A549 (cell line): ENCODE data around the gene LAP3. TPM values are rescaled to one million over a fixed set of nuclear protein-coding genes. Genes with fewer than 3 reads are reported as not detected.

ENCODE experiments used
- ATAC-seq, 2 experiments: fragments of 200-7000 bp in 1 of 2; fragments of >200 bp in 1 of 2; cut with Nextera tagmentation in 1 of 2; cut with Tn5 transposase in 1 of 2; 3 replicates each; pipeline versions ENCODE4 v1.8.0 to v1.9.1; 2018 to 2020; ENCODE audit warnings: mild to moderate bottlenecking in 1 of 2, moderate library complexity in 1 of 2
- CTCF ChIA-PET: fragments of 300-600 bp; sonication (Branson Sonifier 250); formaldehyde crosslinking; extraction: SDS; loops from one replicate; lab custom pipeline; 2021; ENCODE audit warnings: antibody characterized with exemption, inconsistent platforms; lab: Yijun Ruan, JAX
- POLR2A ChIA-PET: fragments of 350-600 bp; formaldehyde crosslinking; extraction: SDS; loops from one replicate; lab custom pipeline; 2021; ENCODE audit warnings: antibody characterized with exemption, inconsistent platforms; lab: Yijun Ruan, JAX
- DNase-seq, 2 experiments: peaks; one replicate each; pipeline versions ENCODE4 v3.0.0 to v3.0.0-alpha.2; 2011 to 2016; ENCODE audit warnings: low read depth in 1 of 2, low spot score in 1 of 2
- FAIRE-seq: peaks from 2 replicates; lab custom pipeline; 2011; peaks lifted over from hg19 to GRCh38; lab: Jason Lieb, UNC
- H3K27ac ChIP-seq, 2 experiments: fragments of >200 bp; sonication (Bioruptor Twin); formaldehyde crosslinking; 3 replicates each; pipeline ENCODE4 v1.5.1; 2016 to 2017
- H3K4me1 ChIP-seq: fragments of >200 bp; sonication (Bioruptor Twin); formaldehyde crosslinking; 3 replicates; pipeline ENCODE4 v1.6.1; 2016
- H3K4me2 ChIP-seq: fragments of >200 bp; sonication (Bioruptor Twin); formaldehyde crosslinking; 3 replicates; pipeline ENCODE4 v1.6.1; 2016
- H3K4me3 ChIP-seq: fragments of >200 bp; sonication (Bioruptor Twin); formaldehyde crosslinking; 3 replicates; pipeline ENCODE4 v1.5.1; 2016
- H3K9me3 ChIP-seq: fragments of >200 bp; sonication (Bioruptor Twin); formaldehyde crosslinking; 3 replicates; pipeline ENCODE4 v1.6.1; 2016
- BHLHE40 ChIP-seq: IDR thresholded peaks from 2 replicates; pipeline ENCODE4 v1.6.1; 2012; ENCODE audit warnings: low read depth, low read length, inconsistent platforms
- CBX2 ChIP-seq: fragments of 200-600 bp; sonication (generic); IDR thresholded peaks from 2 replicates; pipeline ENCODE4 v1.6.1; 2016; ENCODE audit warnings: low read depth, mild to moderate bottlenecking, borderline replicate concordance
- CEBPB ChIP-seq, 2 experiments: fragments of >200 bp in 1 of 2; sonication (Bioruptor Twin) in 1 of 2; formaldehyde crosslinking in 1 of 2; IDR thresholded peaks; 2 replicates each; pipeline ENCODE4 v1.6.1; 2012 to 2016
- HOXB13 ChIP-seq: fragments of 250-450 bp; sonication (Bioruptor Pico); IDR thresholded peaks from 2 replicates; pipeline ENCODE4 v1.5.0; 2020; ENCODE audit warnings: low read depth, mild to moderate bottlenecking, moderate library complexity
- HOXB5 ChIP-seq: fragments of 250-450 bp; sonication (Bioruptor Pico); IDR thresholded peaks from 2 replicates; pipeline ENCODE4 v1.5.0; 2020; ENCODE audit warnings: mild to moderate bottlenecking, moderate library complexity
- JUN ChIP-seq, 2 experiments: fragments of >200 bp; sonication (Bioruptor Twin); formaldehyde crosslinking; IDR thresholded peaks; 2 replicates in 1 of 2; 3 replicates in 1 of 2; pipeline ENCODE4 v1.6.1; 2016 to 2017
- MAZ ChIP-seq: fragments of 150-350 bp; IDR thresholded peaks from 2 replicates; pipeline ENCODE4 v1.6.1; 2014; ENCODE audit warnings: antibody characterized with exemption, low read depth, low read length, borderline replicate concordance
- NR3C1 ChIP-seq: fragments of >200 bp; sonication (Bioruptor Twin); formaldehyde crosslinking; IDR thresholded peaks from 3 replicates; pipeline ENCODE4 v1.6.1; 2017
- POLR2AphosphoS2 ChIP-seq: conservative IDR thresholded peaks from 2 replicates; pipeline ENCODE4 v1.6.1; 2012; ENCODE audit warnings: low read length, improper control_type of control experiment, inconsistent platforms
- RFX5 ChIP-seq: fragments of 450-650 bp; IDR thresholded peaks from 2 replicates; pipeline ENCODE4 v1.7.1; 2014; ENCODE audit warnings: antibody characterized with exemption, mild to moderate bottlenecking, moderate library complexity
- RNF2 ChIP-seq: fragments of 200-600 bp; sonication (generic); IDR thresholded peaks from 2 replicates; pipeline ENCODE4 v1.6.1; 2016; ENCODE audit warnings: low read depth, mild to moderate bottlenecking, antibody characterized with exemption, moderate library complexity, borderline replicate concordance
- SMC3 ChIP-seq: fragments of >200 bp; sonication (Bioruptor Twin); formaldehyde crosslinking; IDR thresholded peaks from 3 replicates; pipeline ENCODE4 v1.6.1; 2018; ENCODE audit warnings: inconsistent platforms
- ZFP36 ChIP-seq: fragments of 450-650 bp; IDR thresholded peaks from 2 replicates; pipeline ENCODE4 v1.6.1; 2014; ENCODE audit warnings: borderline replicate concordance; ENCODE audit not compliant: partially characterized antibody
- ZSCAN20 ChIP-seq: fragments of 250-450 bp; sonication (Bioruptor Pico); IDR thresholded peaks from 2 replicates; pipeline ENCODE4 v1.8.0; 2022; ENCODE audit warnings: mild to moderate bottlenecking, moderate library complexity
- WGBS: methylation state at CpG from one replicate; pipeline ENCODE4 v1.1.6; 2017; ENCODE audit errors: missing lambda C conversion rate; 5-methylcytosine and 5-hydroxymethylcytosine counted together
- polyA plus RNA-seq, 4 experiments: library from polyadenylated mRNA; depleted of rRNA in 3 of 4; stranded (reverse); fragments of >200 nt; fragmentation: RNase III in 1 of 4; extraction: RNeasy Plus Mini Kit Qiagen cat#74134 plus additional on column Dnase treatment in 1 of 4; gene quantifications; 2 replicates in 3 of 4; 3 replicates in 1 of 4; pipeline ENCODE4 v1.2.3, GENCODE V29; 2011 to 2017
- TF ChIP-seq, protein P1 (sequence below): fragments of 450-650 bp; IDR thresholded peaks from 2 replicates; pipeline ENCODE4 v1.6.1; 2014; ENCODE audit warnings: antibody characterized with exemption
- TF ChIP-seq, protein P2 (sequence below): IDR thresholded peaks from 2 replicates; pipeline ENCODE4 v1.6.1; 2012
- TF ChIP-seq, protein P3 (sequence below): fragments of 250-450 bp; sonication (Bioruptor Pico); IDR thresholded peaks from 2 replicates; pipeline ENCODE4 v1.5.0; 2020; ENCODE audit warnings: low read depth, mild to moderate bottlenecking, moderate library complexity
- TF ChIP-seq, protein P4 (sequence below): fragments of 250-450 bp; sonication (Bioruptor Pico); IDR thresholded peaks from 2 replicates; pipeline ENCODE4 v1.5.0; 2021; ENCODE audit warnings: mild to moderate bottlenecking, moderate library complexity, borderline replicate concordance
- TF ChIP-seq, protein P5 (sequence below): fragments of 200-600 bp; sonication (generic); IDR thresholded peaks from 2 replicates; pipeline ENCODE4 v1.6.1; 2016; ENCODE audit warnings: antibody characterized with exemption, mild to moderate bottlenecking, moderate library complexity

Gene LAP3
- polyA plus RNA-seq, 2 of the 4 experiments (the other 2 are of a cell fraction) = 38.6 to 46.2 TPM

DNA sequence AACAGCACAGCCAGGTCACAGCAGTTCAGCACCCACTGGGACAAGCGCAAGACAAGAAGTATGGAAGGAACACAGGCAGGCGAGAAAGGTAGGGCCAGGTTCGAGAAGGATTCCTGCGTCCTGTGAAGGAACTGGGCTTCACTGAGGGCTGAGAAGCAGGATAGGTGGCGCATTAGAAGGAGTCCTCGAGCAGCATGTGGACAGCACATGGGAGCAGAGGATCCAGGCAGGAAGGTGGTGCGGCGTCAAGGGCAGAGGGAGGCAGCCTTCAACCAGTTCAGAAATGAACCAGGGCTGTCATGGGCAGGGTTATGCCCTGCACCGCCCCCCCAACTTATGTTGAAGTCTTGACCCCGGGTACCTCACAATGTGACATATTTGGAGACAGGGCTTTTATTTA is 30.8 kb upstream of the LAP3 start:
- no peak for TF ChIP-seq HOXB13 (CRISPR knock-in tag)
- TF ChIP-seq RFX5 = no peak
- no peak for TF ChIP-seq MAZ
- TF ChIP-seq, protein P1, sequence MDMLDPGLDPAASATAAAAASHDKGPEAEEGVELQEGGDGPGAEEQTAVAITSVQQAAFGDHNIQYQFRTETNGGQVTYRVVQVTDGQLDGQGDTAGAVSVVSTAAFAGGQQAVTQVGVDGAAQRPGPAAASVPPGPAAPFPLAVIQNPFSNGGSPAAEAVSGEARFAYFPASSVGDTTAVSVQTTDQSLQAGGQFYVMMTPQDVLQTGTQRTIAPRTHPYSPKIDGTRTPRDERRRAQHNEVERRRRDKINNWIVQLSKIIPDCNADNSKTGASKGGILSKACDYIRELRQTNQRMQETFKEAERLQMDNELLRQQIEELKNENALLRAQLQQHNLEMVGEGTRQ = no peak
- no peak for TF ChIP-seq ZSCAN20 (CRISPR knock-in tag)
- no peak for TF ChIP-seq BHLHE40
- no peak for TF ChIP-seq HOXB5 (CRISPR knock-in tag)
- no peak for TF ChIP-seq CEBPB (IDR thresholded peaks at IDR 0.05)
- no peak for TF ChIP-seq CBX2
- no peak for TF ChIP-seq SMC3
- TF ChIP-seq, protein P2, sequence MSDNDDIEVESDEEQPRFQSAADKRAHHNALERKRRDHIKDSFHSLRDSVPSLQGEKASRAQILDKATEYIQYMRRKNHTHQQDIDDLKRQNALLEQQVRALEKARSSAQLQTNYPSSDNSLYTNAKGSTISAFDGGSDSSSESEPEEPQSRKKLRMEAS = no peak
- no peak for TF ChIP-seq RNF2
- TF ChIP-seq, protein P3, sequence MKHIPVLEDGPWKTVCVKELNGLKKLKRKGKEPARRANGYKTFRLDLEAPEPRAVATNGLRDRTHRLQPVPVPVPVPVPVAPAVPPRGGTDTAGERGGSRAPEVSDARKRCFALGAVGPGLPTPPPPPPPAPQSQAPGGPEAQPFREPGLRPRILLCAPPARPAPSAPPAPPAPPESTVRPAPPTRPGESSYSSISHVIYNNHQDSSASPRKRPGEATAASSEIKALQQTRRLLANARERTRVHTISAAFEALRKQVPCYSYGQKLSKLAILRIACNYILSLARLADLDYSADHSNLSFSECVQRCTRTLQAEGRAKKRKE (CRISPR knock-in tag) = no peak
- no peak for TF ChIP-seq NR3C1
- TF ChIP-seq JUN (IDR thresholded peaks at IDR 0.05) = no peak
- TF ChIP-seq ZFP36 = no peak
- TF ChIP-seq, protein P4, sequence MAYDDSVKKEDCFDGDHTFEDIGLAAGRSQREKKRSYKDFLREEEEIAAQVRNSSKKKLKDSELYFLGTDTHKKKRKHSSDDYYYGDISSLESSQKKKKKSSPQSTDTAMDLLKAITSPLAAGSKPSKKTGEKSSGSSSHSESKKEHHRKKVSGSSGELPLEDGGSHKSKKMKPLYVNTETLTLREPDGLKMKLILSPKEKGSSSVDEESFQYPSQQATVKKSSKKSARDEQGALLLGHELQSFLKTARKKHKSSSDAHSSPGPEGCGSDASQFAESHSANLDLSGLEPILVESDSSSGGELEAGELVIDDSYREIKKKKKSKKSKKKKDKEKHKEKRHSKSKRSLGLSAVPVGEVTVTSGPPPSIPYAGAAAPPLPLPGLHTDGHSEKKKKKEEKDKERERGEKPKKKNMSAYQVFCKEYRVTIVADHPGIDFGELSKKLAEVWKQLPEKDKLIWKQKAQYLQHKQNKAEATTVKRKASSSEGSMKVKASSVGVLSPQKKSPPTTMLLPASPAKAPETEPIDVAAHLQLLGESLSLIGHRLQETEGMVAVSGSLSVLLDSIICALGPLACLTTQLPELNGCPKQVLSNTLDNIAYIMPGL = no peak
- TF ChIP-seq POLR2AphosphoS2 = no peak
- WGBS = 74% methylated on average over 10 of the region's 10 CpGs
- ATAC-seq (no peak; a peak in 1 of 6 replicates), DNase-seq (no peak), FAIRE-seq (no peak)
- Histone ChIP-seq H3K4me3 (no peak overlapping the region), H3K4me1 (no peaks in the 10 kb centered on the region), H3K9me3 (no peaks in the 10 kb centered on the region), H3K4me2 (no peak overlapping the region), H3K27ac (no peak overlapping the region)
- CTCF ChIA-PET = no interaction called here
- POLR2A ChIA-PET = no interaction called here

DNA sequence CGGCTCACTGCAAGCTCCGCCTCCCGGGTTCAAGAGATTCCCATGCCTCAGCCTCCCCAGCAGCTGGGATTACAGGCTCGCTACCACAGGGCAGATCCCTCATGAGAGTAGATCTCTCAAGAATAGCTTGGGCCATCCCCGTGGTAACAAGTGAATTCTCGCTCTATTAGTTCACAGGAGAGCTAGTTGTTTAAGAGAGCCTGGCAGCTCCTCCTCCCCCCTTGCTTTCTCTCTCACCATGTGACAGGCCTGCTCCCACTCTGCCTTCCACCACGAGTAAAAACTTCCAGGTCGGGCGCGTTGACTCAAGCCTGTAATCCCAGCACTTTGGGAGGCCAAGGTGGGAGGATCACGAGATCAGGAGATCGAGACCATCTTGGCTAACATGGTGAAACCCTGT is 30.3 kb upstream of the LAP3 start:
- no peak overlapping the region for H3K27ac ChIP-seq
- no peaks in the 10 kb centered on the region for H3K9me3 ChIP-seq
- no peak for DNase-seq
- no peak for ATAC-seq
- CTCF ChIA-PET = no interaction called here
- POLR2A ChIA-PET = no interaction called here
- H3K4me1 ChIP-seq = no peaks in the 10 kb centered on the region
- H3K4me3 ChIP-seq = no peak overlapping the region
- H3K4me2 ChIP-seq = no peak overlapping the region
- FAIRE-seq = no peak
- WGBS = 77% methylated on average over 12 of the region's 12 CpGs
- TF ChIP-seq NR3C1 = no peak
- TF ChIP-seq, protein P5, sequence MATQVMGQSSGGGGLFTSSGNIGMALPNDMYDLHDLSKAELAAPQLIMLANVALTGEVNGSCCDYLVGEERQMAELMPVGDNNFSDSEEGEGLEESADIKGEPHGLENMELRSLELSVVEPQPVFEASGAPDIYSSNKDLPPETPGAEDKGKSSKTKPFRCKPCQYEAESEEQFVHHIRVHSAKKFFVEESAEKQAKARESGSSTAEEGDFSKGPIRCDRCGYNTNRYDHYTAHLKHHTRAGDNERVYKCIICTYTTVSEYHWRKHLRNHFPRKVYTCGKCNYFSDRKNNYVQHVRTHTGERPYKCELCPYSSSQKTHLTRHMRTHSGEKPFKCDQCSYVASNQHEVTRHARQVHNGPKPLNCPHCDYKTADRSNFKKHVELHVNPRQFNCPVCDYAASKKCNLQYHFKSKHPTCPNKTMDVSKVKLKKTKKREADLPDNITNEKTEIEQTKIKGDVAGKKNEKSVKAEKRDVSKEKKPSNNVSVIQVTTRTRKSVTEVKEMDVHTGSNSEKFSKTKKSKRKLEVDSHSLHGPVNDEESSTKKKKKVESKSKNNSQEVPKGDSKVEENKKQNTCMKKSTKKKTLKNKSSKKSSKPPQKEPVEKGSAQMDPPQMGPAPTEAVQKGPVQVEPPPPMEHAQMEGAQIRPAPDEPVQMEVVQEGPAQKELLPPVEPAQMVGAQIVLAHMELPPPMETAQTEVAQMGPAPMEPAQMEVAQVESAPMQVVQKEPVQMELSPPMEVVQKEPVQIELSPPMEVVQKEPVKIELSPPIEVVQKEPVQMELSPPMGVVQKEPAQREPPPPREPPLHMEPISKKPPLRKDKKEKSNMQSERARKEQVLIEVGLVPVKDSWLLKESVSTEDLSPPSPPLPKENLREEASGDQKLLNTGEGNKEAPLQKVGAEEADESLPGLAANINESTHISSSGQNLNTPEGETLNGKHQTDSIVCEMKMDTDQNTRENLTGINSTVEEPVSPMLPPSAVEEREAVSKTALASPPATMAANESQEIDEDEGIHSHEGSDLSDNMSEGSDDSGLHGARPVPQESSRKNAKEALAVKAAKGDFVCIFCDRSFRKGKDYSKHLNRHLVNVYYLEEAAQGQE = no peak
